Measurements from ENCODE around the gene TMEM209. TPM values are rescaled to one million over a fixed set of nuclear protein-coding genes. Genes with fewer than 3 reads are reported as not detected.
"Not testable (repeated sequence)": the region's sequence is repeated elsewhere in the genome, so short reads cannot be mapped to it uniquely, and the experiment has no call there.

TMEM209 gene
- polyA plus RNA-seq, 1 donor (not counting 4 experiments of a cell fraction or from before 2014, with no cell fraction given): 20.0 TPM

- Histone ChIP-seq H3K9ac (ENCODE audit: control insufficient read depth, extremely low read depth, insufficient read depth, low read length) (no peak overlapping the region), H3K27me3 (ENCODE audit: control insufficient read depth, extremely low read depth, insufficient read depth, low read length) (no peaks in the 10 kb centered on the region), H2AFZ (ENCODE audit: control insufficient read depth, low read length) (no peak overlapping the region), H4K20me1 (ENCODE audit: control insufficient read depth, extremely low read depth, insufficient read depth, low read length) (no peaks in the 10 kb centered on the region), H3K27ac (ENCODE audit: control insufficient read depth, insufficient read depth, low read length) (no peak overlapping the region), H3K4me3 (ENCODE audit: control insufficient read depth in 2 of 3, extremely low read depth in 1 of 3, insufficient read depth in 2 of 3, low read depth in 1 of 3, low read length in 3 of 3) (no peak overlapping the region), H3K4me1 (ENCODE audit: control insufficient read depth, extremely low read depth, insufficient read depth, low read length) (no peaks in the 10 kb centered on the region), H3K4me2 (ENCODE audit: control insufficient read depth, extremely low read depth, insufficient read depth, low read depth, low read length) (no peak overlapping the region), H3K9me3 (ENCODE audit: control insufficient read depth, low read depth, low read length) (no peaks in the 10 kb centered on the region), H3K9me1 (ENCODE audit: control insufficient read depth, extremely low read depth, insufficient read depth, low read length) (no peaks in the 10 kb centered on the region), H3K36me3 (ENCODE audit: control insufficient read depth in 2 of 2, extremely low read depth in 1 of 2, insufficient read depth in 2 of 2, low read length in 2 of 2) (peaks cover 3 to 21% of the 10 kb centered on the region in 2 experiments), H3K79me2 (ENCODE audit: control insufficient read depth, insufficient read depth, low read length) (peaks cover 3% of the 10 kb centered on the region)
- TF ChIP-seq CTCF (optimal IDR thresholded peaks at IDR 0.05 in 1 of 3, IDR thresholded peaks at IDR 0.05 in 1 of 3, conservative IDR thresholded peaks at IDR 0.05 in 1 of 3; ENCODE audit: extremely low read depth in 1 of 3, insufficient read depth in 2 of 3, low read length in 3 of 3): no peak
- no peak for TF ChIP-seq EZH2 (IDR thresholded peaks at IDR 0.05; ENCODE audit: low read length)
- DNase-seq (ENCODE audit: low read depth, low spot score) (no peak), FAIRE-seq (no peak)
- dilution Hi-C loops (cut with MboI; ENCODE audit: extremely low pct_ligation_motif_present, low sequenced_read_pairs): no loop called here
Measured at GRCh38 chr7:130187360-130187759, 17.8 kb downstream of the TMEM209 start.

DNA sequence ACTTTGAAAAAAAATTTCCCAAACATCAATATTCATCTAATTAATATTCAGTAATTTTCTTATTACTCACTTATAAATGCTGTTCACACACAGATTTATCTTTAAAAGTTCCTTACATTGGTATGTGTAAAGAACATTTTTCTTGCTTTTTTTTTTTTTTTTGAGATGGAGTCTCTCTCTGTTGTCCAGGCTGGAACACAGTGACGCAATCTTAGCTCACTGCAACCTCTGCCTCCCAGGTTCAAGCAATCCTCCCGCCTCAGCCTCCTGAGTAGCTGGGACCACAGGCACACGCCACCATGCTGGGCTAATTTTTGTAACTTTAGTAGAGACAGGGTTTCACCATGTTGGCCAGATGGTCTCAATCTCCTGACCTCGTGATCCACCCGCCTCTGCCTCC, 20.9 kb downstream of the TMEM209 start:
- H2AFZ ChIP-seq (ENCODE audit: control insufficient read depth, low read length); dilution Hi-C loops (cut with MboI; ENCODE audit: extremely low pct_ligation_motif_present, low sequenced_read_pairs); H4K20me1 ChIP-seq (ENCODE audit: control insufficient read depth, extremely low read depth, insufficient read depth, low read length); H3K27ac ChIP-seq (ENCODE audit: control insufficient read depth, insufficient read depth, low read length); H3K4me2 ChIP-seq (ENCODE audit: control insufficient read depth, extremely low read depth, insufficient read depth, low read depth, low read length); H3K27me3 ChIP-seq (ENCODE audit: control insufficient read depth, extremely low read depth, insufficient read depth, low read length); H3K9ac ChIP-seq (ENCODE audit: control insufficient read depth, extremely low read depth, insufficient read depth, low read length); FAIRE-seq; H3K9me1 ChIP-seq (ENCODE audit: control insufficient read depth, extremely low read depth, insufficient read depth, low read length); H3K79me2 ChIP-seq (ENCODE audit: control insufficient read depth, insufficient read depth, low read length); H3K9me3 ChIP-seq (ENCODE audit: control insufficient read depth, low read depth, low read length); H3K4me3 ChIP-seq (ENCODE audit: control insufficient read depth in 2 of 3, extremely low read depth in 1 of 3, insufficient read depth in 2 of 3, low read depth in 1 of 3, low read length in 3 of 3); H3K4me1 ChIP-seq (ENCODE audit: control insufficient read depth, extremely low read depth, insufficient read depth, low read length); DNase-seq (ENCODE audit: low read depth, low spot score): not testable (repeated sequence)
- H3K36me3 ChIP-seq (ENCODE audit: control insufficient read depth in 2 of 2, extremely low read depth in 1 of 2, insufficient read depth in 2 of 2, low read length in 2 of 2): peaks cover 3 to 16% of the 10 kb centered on the region in 2 experiments

DNA sequence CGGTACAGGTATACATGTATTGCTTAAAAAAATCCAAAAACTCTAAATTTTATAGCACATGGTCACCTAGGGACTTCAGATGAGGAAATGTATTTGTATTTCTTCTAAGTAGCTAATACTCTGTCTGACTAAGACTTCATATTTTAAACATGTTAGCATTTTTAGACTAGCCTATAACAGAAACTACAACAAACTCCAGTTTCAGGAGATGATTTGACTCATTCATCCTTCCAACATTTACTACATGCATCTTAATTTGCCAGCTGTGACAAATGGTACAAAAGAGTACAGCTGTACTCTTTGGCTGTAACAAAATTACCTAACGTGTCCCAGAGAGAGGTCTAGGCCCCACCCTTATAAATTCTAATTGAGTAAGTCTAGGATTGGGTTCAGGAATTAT, 22.2 kb downstream of the TMEM209 start:
- Histone ChIP-seq H3K4me3 (ENCODE audit: control insufficient read depth in 2 of 3, extremely low read depth in 1 of 3, insufficient read depth in 2 of 3, low read depth in 1 of 3, low read length in 3 of 3) (no peak overlapping the region), H3K9me1 (ENCODE audit: control insufficient read depth, extremely low read depth, insufficient read depth, low read length) (no peaks in the 10 kb centered on the region), H3K4me2 (ENCODE audit: control insufficient read depth, extremely low read depth, insufficient read depth, low read depth, low read length) (no peak overlapping the region), H3K36me3 (ENCODE audit: control insufficient read depth in 2 of 2, extremely low read depth in 1 of 2, insufficient read depth in 2 of 2, low read length in 2 of 2) (peaks cover 3 to 16% of the 10 kb centered on the region in 2 experiments), H2AFZ (ENCODE audit: control insufficient read depth, low read length) (no peak overlapping the region), H3K4me1 (ENCODE audit: control insufficient read depth, extremely low read depth, insufficient read depth, low read length) (no peaks in the 10 kb centered on the region), H4K20me1 (ENCODE audit: control insufficient read depth, extremely low read depth, insufficient read depth, low read length) (no peaks in the 10 kb centered on the region), H3K27ac (ENCODE audit: control insufficient read depth, insufficient read depth, low read length) (no peak overlapping the region), H3K9ac (ENCODE audit: control insufficient read depth, extremely low read depth, insufficient read depth, low read length) (no peak overlapping the region), H3K27me3 (ENCODE audit: control insufficient read depth, extremely low read depth, insufficient read depth, low read length) (no peaks in the 10 kb centered on the region), H3K79me2 (ENCODE audit: control insufficient read depth, insufficient read depth, low read length) (peaks cover 3% of the 10 kb centered on the region), H3K9me3 (ENCODE audit: control insufficient read depth, low read depth, low read length) (no peaks in the 10 kb centered on the region)
- no peak for TF ChIP-seq EZH2 (IDR thresholded peaks at IDR 0.05; ENCODE audit: low read length)
- no peak for TF ChIP-seq CTCF (optimal IDR thresholded peaks at IDR 0.05 in 1 of 3, IDR thresholded peaks at IDR 0.05 in 1 of 3, conservative IDR thresholded peaks at IDR 0.05 in 1 of 3; ENCODE audit: extremely low read depth in 1 of 3, insufficient read depth in 2 of 3, low read length in 3 of 3)
- FAIRE-seq (no peak), DNase-seq (ENCODE audit: low read depth, low spot score) (no peak)
- dilution Hi-C loops (cut with MboI; ENCODE audit: extremely low pct_ligation_motif_present, low sequenced_read_pairs): no loop called here

All from keratinocyte (primary cell).